Mesendoderm (in vitro differentiated cells): ENCODE measurements around the gene SLC7A5.

Experiments
- DNase-seq: peaks from one replicate; pipeline ENCODE4 v3.0.0; 2013
- H2AK5ac ChIP-seq: 2 replicates; pipeline ENCODE4 v1.6.1; 2013; ENCODE audit warnings: low read length, inconsistent platforms
- H2BK120ac ChIP-seq: 2 replicates; pipeline ENCODE4 v1.6.1; 2013; ENCODE audit warnings: low read depth, mild to moderate bottlenecking, low read length, moderate library complexity, mixed read lengths
- H2BK15ac ChIP-seq: replicated peaks from 2 replicates; pipeline ENCODE4 v1.6.1; 2013; ENCODE audit warnings: low read depth, mild to moderate bottlenecking, moderate library complexity
- H2BK5ac ChIP-seq: 2 replicates; pipeline ENCODE4 v1.6.1; 2013; ENCODE audit warnings: low read length, inconsistent platforms
- H3K18ac ChIP-seq: 2 replicates; pipeline ENCODE4 v1.6.1; 2013; ENCODE audit warnings: mild to moderate bottlenecking, low read length, mixed read lengths
- H3K23ac ChIP-seq: one replicate; pipeline ENCODE4 v1.6.1; 2013; ENCODE audit warnings: low read length
- H3K27ac ChIP-seq: 2 replicates; pipeline ENCODE4 v1.5.1; 2013; ENCODE audit warnings: low read depth, mild to moderate bottlenecking, inconsistent platforms, low read length, moderate library complexity
- H3K27me3 ChIP-seq: 2 replicates; pipeline ENCODE4 v1.6.1; 2013; ENCODE audit warnings: low read length, control low read depth, mild to moderate bottlenecking, inconsistent platforms; ENCODE audit not compliant: insufficient read depth, poor library complexity
- H3K36me3 ChIP-seq: 2 replicates; pipeline ENCODE4 v1.6.1; 2013; ENCODE audit warnings: low read length, inconsistent platforms; ENCODE audit not compliant: control insufficient read depth, insufficient read depth
- H3K4ac ChIP-seq: one replicate; pipeline ENCODE4 v1.6.1; 2013; ENCODE audit warnings: low read depth, mild to moderate bottlenecking, low read length, moderate library complexity
- H3K4me1 ChIP-seq: 2 replicates; pipeline ENCODE4 v1.6.1; 2013; ENCODE audit warnings: low read depth, low read length, inconsistent platforms; ENCODE audit not compliant: control insufficient read depth
- H3K4me2 ChIP-seq: 2 replicates; pipeline ENCODE4 v1.6.1; 2013; ENCODE audit warnings: low read length
- H3K4me3 ChIP-seq: 2 replicates; pipeline ENCODE4 v1.5.1; 2013; ENCODE audit warnings: mild to moderate bottlenecking, low read length
- H3K56ac ChIP-seq: one replicate; pipeline ENCODE4 v1.6.1; 2013; ENCODE audit warnings: low read length
- H3K79me1 ChIP-seq: 2 replicates; pipeline ENCODE4 v1.6.1; 2013; ENCODE audit warnings: low read length, inconsistent platforms
- H3K79me2 ChIP-seq: 2 replicates; pipeline ENCODE4 v1.6.1; 2013; ENCODE audit warnings: mild to moderate bottlenecking, low read length; ENCODE audit not compliant: control insufficient read depth, insufficient read depth
- H3K9ac ChIP-seq: 2 replicates; pipeline ENCODE4 v1.6.1; 2013; ENCODE audit warnings: low read length, inconsistent platforms
- H4K5ac ChIP-seq: one replicate; pipeline ENCODE4 v1.6.1; 2013; ENCODE audit warnings: low read length
- H4K8ac ChIP-seq: one replicate; pipeline ENCODE4 v1.6.1; 2013; ENCODE audit warnings: low read depth, mild to moderate bottlenecking, control low read depth, low read length, moderate library complexity
- WGBS: extraction: QIAGEN DNeasy Blood & Tissue Kit; methylation state at CpG from one replicate; pipeline ENCODE4 v1.1.7; 2013; ENCODE audit warnings: low lambda C conversion rate, missing lambda C conversion rate; ENCODE audit not compliant: insufficient coverage; ENCODE audit errors: extremely low coverage; 5-methylcytosine and 5-hydroxymethylcytosine counted together

SLC7A5 gene

GRCh38 chr16:87821376-87822107 lies 47.8 kb downstream of the SLC7A5 start:
- H4K5ac ChIP-seq, result no peak overlapping the region
- H2AK5ac ChIP-seq, result peak overlapping the region; percentile 69
- no peak overlapping the region for H3K27ac ChIP-seq
- H3K27me3 ChIP-seq, result no peaks in the 10 kb centered on the region
- no peak overlapping the region for H2BK120ac ChIP-seq
- H3K23ac ChIP-seq, result no peak overlapping the region
- peaks cover 13% of the 10 kb centered on the region for H3K4me1 ChIP-seq
- H3K18ac ChIP-seq, result peak overlapping the region; percentile 34
- H3K4me2 ChIP-seq, result no peak overlapping the region
- H3K36me3 ChIP-seq, result no peaks in the 10 kb centered on the region
- no peak for DNase-seq
- no peak overlapping the region for H3K9ac ChIP-seq
- no peak overlapping the region for H2BK15ac ChIP-seq
- no peak overlapping the region for H3K4me3 ChIP-seq
- no peak overlapping the region for H3K4ac ChIP-seq
- WGBS, result no CpG with 5 or more reads among the region's 18 CpGs
- no peak overlapping the region for H4K8ac ChIP-seq
- peak overlapping the region; percentile 55 for H2BK5ac ChIP-seq
- no peaks in the 10 kb centered on the region for H3K79me1 ChIP-seq
- H3K56ac ChIP-seq, result no peak overlapping the region
- H3K79me2 ChIP-seq, result no peaks in the 10 kb centered on the region

DNA sequence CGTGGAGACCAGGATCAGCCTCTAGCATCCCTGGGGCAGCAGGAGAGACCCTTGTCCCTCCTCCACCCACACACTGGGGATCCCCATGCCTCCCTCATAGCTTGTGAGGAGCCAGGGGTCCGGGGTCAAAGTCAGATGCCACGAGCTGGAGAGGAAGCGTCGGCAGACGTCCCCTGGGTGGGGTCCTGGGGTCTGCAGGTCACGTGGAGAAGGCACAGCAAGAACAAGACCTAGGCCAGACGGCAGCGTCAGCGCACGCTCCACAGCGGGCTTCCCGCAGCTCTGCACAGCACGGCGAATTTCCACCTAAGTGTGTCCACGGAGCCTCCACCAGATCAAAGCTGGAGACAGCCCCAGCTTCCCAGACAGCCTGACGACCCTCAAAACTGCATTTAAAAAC lies 49.3 kb downstream of the SLC7A5 start:
- Histone ChIP-seq H3K36me3 (no peaks in the 10 kb centered on the region), H3K23ac (no peak overlapping the region), H2AK5ac (peak overlapping the region; percentile 24), H2BK15ac (no peak overlapping the region), H2BK120ac (no peak overlapping the region), H3K79me2 (no peaks in the 10 kb centered on the region), H4K5ac (no peak overlapping the region), H3K9ac (peak overlapping the region; percentile 16), H3K27ac (peak overlapping the region; percentile 68), H3K4ac (peak overlapping the region; percentile 18), H4K8ac (no peak overlapping the region), H3K56ac (peak overlapping the region; percentile 76), H2BK5ac (peak overlapping the region; percentile 90), H3K4me1 (peaks cover 10% of the 10 kb centered on the region), H3K4me2 (no peak overlapping the region), H3K27me3 (no peaks in the 10 kb centered on the region), H3K18ac (no peak overlapping the region), H3K4me3 (no peak overlapping the region), H3K79me1 (no peaks in the 10 kb centered on the region)
- no CpG with 5 or more reads among the region's 17 CpGs for WGBS
- no peak for DNase-seq

DNA sequence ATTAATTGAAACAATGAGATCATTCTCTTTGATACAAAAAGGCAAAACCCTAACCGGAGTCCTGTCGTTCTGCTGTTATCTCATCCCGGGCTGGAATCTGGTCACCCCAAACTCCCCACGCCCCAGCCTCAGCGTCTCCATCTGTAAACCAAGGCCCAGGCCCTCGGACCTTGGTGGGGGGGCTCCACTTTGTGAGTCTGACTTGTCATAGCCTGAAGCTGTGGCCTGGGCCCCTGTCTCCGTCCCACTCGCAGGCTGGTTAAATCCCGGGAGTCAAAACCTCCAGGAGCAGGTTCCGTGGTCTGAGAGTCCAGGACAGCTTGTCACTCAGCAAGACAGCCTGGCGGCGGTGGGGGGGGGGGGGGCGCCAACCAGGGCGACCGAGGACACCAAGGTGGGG lies 50.0 kb downstream of the SLC7A5 start:
- Histone ChIP-seq H2BK120ac (no peak overlapping the region), H3K27me3 (no peaks in the 10 kb centered on the region), H3K79me2 (no peaks in the 10 kb centered on the region), H2AK5ac (no peak overlapping the region), H3K23ac (no peak overlapping the region), H3K9ac (no peak overlapping the region), H3K18ac (no peak overlapping the region), H2BK15ac (no peak overlapping the region), H3K4me3 (no peak overlapping the region), H3K4me1 (peaks cover 10% of the 10 kb centered on the region), H3K56ac (no peak overlapping the region), H3K79me1 (no peaks in the 10 kb centered on the region), H2BK5ac (no peak overlapping the region), H3K27ac (no peak overlapping the region), H4K5ac (no peak overlapping the region), H3K4me2 (no peak overlapping the region), H3K4ac (peak overlapping the region; percentile 61), H3K36me3 (no peaks in the 10 kb centered on the region), H4K8ac (no peak overlapping the region)
- DNase-seq, result no peak
- WGBS, result no CpG with 5 or more reads among the region's 15 CpGs

DNA sequence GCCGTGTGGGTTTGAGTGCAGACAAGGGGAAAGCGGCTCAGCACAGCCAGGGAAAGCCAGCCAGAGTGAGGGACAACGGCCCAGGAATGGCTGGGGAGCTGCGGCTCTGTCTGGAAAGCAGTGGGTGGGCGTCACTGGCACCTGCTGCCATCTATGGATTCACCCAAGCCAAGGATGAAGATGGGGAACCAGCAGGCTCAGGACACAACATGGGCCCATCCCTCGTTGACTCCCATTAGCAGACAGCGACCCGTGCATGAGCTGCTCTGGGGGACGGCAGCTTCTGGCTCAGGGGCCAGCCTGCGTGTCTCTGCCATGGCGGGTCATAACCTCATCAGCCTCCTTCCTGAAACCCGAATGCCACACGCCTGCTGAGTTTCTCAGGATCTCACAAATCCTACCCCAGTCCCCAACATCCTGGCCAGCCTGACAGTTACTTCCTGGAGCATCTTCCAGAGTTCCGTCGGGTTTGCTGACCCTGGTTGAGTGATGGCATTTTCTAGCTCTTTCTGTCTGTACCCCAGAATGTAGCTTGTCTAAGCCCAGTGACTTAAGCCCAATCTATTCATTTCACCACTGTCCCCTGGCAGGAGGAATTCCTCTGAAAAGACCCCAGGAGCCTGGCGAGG lies 50.7 kb downstream of the SLC7A5 start:
- no peak overlapping the region for H2BK120ac ChIP-seq
- H3K36me3 ChIP-seq, result no peaks in the 10 kb centered on the region
- no peak overlapping the region for H4K5ac ChIP-seq
- H3K4me3 ChIP-seq, result no peak overlapping the region
- H3K27me3 ChIP-seq, result no peaks in the 10 kb centered on the region
- no peak overlapping the region for H3K18ac ChIP-seq
- H3K79me1 ChIP-seq, result no peaks in the 10 kb centered on the region
- no peak overlapping the region for H4K8ac ChIP-seq
- no peaks in the 10 kb centered on the region for H3K79me2 ChIP-seq
- no peak overlapping the region for H2AK5ac ChIP-seq
- no peak overlapping the region for H3K9ac ChIP-seq
- no CpG with 5 or more reads among the region's 16 CpGs for WGBS
- no peak overlapping the region for H2BK5ac ChIP-seq
- no peak overlapping the region for H2BK15ac ChIP-seq
- no peak for DNase-seq
- no peak overlapping the region for H3K56ac ChIP-seq
- H3K4ac ChIP-seq, result no peak overlapping the region
- H3K27ac ChIP-seq, result no peak overlapping the region
- no peak overlapping the region for H3K4me2 ChIP-seq
- H3K23ac ChIP-seq, result no peak overlapping the region
- H3K4me1 ChIP-seq, result peaks cover 10% of the 10 kb centered on the region

DNA sequence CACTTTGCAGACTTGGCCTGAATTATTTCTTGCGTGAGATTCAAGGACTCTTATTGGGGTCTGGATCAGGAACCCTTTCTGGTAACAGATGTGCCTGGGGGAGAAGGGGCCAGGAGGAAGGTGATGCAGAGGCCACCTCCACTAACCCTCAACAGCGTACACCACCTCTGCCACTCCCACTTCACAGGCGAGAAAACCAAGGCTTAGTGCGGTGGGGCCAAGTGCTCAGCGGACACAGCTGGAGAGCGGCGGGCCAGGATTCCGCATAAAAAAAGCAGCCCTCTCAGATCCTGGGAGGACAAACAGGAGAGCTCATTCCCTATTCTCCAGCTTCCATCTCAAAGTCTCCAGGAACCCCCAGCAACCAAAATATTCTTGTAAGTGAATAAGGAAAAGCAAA lies 51.4 kb downstream of the SLC7A5 start:
- no peak overlapping the region for H2BK5ac ChIP-seq
- H3K4ac ChIP-seq, result no peak overlapping the region
- H3K56ac ChIP-seq, result no peak overlapping the region
- no peaks in the 10 kb centered on the region for H3K79me1 ChIP-seq
- H3K4me3 ChIP-seq, result no peak overlapping the region
- no CpG with 5 or more reads among the region's 8 CpGs for WGBS
- no peak overlapping the region for H2BK15ac ChIP-seq
- H3K27ac ChIP-seq, result no peak overlapping the region
- DNase-seq, result no peak
- no peak overlapping the region for H4K5ac ChIP-seq
- no peaks in the 10 kb centered on the region for H3K79me2 ChIP-seq
- H2BK120ac ChIP-seq, result no peak overlapping the region
- no peak overlapping the region for H3K9ac ChIP-seq
- no peaks in the 10 kb centered on the region for H3K36me3 ChIP-seq
- H3K27me3 ChIP-seq, result no peaks in the 10 kb centered on the region
- no peak overlapping the region for H2AK5ac ChIP-seq
- no peak overlapping the region for H3K4me2 ChIP-seq
- H3K18ac ChIP-seq, result no peak overlapping the region
- peaks cover 6% of the 10 kb centered on the region for H3K4me1 ChIP-seq
- H3K23ac ChIP-seq, result no peak overlapping the region
- H4K8ac ChIP-seq, result no peak overlapping the region
